Brain microvascular endothelial cell (primary cell): ENCODE data around the gene KCTD13.
"Not testable (repeated sequence)": the region's sequence is repeated elsewhere in the genome, so short reads cannot be mapped to it uniquely, and the experiment has no call there.

Source experiments
- DNase-seq: peaks from one replicate; pipeline ENCODE4 v3.0.0-alpha.2; 2020
- H3K27ac ChIP-seq: fragments of 250-450 bp; sonication (Bioruptor Pico); 2 replicates; pipeline ENCODE4 v1.5.1; 2020; ENCODE audit warnings: mild to moderate bottlenecking, moderate library complexity
- H3K27me3 ChIP-seq: fragments of 250-450 bp; sonication (Bioruptor Pico); replicated peaks from 2 replicates; pipeline ENCODE4 v1.5.1; 2020; ENCODE audit warnings: mild to moderate bottlenecking
- H3K36me3 ChIP-seq: fragments of 250-450 bp; sonication (Bioruptor Pico); replicated peaks from 2 replicates; pipeline ENCODE4 v1.5.1; 2020; ENCODE audit warnings: mild to moderate bottlenecking
- H3K4me3 ChIP-seq: 2 replicates; pipeline ENCODE4 v1.5.1; 2011; ENCODE audit warnings: low read depth, mild to moderate bottlenecking, control low read depth, low read length, moderate library complexity
- CTCF ChIP-seq: IDR thresholded peaks from 2 replicates; pipeline ENCODE4 v1.5.1; 2011; ENCODE audit warnings: low read depth, mild to moderate bottlenecking, moderate library complexity, low read length, control low read depth, inconsistent platforms; ENCODE audit errors: missing control alignments
- in situ Hi-C: cut with HindIII; loops from 2 replicates; pipeline ENCODE4 v1.10.0; 2017; ENCODE audit warnings: low sequenced_read_pairs, low pct_ligation_motif_present

KCTD13 gene

GRCh38 chr16:29961479-29962343 is 35.7 kb upstream of the KCTD13 start, which contains the start of gene TMEM219:
Gene TMEM219, plus strand, starts transcription at chr16:29962079. Its CDS starts 1,065 bp downstream, at chr16:29963144.
- peak; percentile 72 for DNase-seq
- Histone ChIP-seq H3K4me3 (peak within 1 kb of the TSS; percentile 75), H3K36me3 (no peaks in the 10 kb centered on the region), H3K27me3 (no peaks in the 10 kb centered on the region), H3K27ac (peak within 1 kb of the TSS; percentile 77)
- TF ChIP-seq CTCF: peak; percentile 56
- in situ Hi-C loops: no loop called here

GRCh38 chr16:29961127-29961478 is 35.1 kb upstream of the KCTD13 start:
- no peak for TF ChIP-seq CTCF
- H3K4me3 ChIP-seq: peak overlapping the region; percentile 75
- no peak for DNase-seq
- H3K27me3 ChIP-seq: no peaks in the 10 kb centered on the region
- in situ Hi-C loops: no loop called here
- H3K27ac ChIP-seq: peak overlapping the region; percentile 77
- no peaks in the 10 kb centered on the region for H3K36me3 ChIP-seq

DNA sequence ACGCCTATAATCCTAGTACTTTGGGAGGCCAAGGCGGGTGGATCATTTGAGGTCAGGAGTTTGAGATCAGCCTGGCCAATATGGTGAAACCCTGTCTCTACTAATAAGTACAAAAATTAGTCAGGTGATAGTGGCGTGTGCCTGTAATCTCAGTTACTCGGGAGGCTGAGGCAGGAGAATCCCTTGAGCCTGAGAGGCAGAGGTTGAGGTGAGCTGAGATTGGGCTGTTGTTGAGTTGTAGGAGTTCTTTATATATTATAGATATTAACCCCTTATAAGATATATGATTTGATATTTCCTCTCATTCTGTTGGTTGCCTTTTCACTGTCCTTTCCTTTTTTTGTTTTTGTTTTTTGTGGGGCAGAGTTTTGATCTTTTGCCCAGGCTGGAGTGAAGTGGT is 33.8 kb upstream of the KCTD13 start:
- H3K27me3 ChIP-seq, H3K4me3 ChIP-seq, H3K27ac ChIP-seq, H3K36me3 ChIP-seq, in situ Hi-C loops, DNase-seq: not testable (repeated sequence)

DNA sequence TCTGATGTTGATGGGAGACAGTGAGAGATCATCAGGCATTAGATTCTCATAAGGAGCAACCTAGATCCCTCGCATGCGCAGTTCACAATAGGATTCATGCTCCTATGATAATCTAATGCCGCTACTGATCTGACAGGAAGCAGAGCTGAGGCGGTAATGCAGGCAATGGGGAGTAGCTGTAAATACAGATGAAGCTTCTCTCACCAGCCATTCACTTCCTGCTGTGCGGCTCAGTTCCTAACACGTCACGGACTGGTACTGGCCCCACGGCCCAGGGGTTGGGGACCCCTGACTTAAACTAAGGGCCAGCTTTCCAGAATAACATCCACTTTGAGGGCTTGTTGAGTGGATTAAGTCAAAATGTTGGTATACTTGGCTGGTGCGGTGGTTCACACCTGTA is 33.3 kb upstream of the KCTD13 start:
- no peaks in the 10 kb centered on the region for H3K27me3 ChIP-seq
- no peak for TF ChIP-seq CTCF
- H3K36me3 ChIP-seq: no peaks in the 10 kb centered on the region
- H3K4me3 ChIP-seq: no peak overlapping the region
- in situ Hi-C loops: no loop called here
- H3K27ac ChIP-seq: no peak overlapping the region
- DNase-seq: no peak

DNA sequence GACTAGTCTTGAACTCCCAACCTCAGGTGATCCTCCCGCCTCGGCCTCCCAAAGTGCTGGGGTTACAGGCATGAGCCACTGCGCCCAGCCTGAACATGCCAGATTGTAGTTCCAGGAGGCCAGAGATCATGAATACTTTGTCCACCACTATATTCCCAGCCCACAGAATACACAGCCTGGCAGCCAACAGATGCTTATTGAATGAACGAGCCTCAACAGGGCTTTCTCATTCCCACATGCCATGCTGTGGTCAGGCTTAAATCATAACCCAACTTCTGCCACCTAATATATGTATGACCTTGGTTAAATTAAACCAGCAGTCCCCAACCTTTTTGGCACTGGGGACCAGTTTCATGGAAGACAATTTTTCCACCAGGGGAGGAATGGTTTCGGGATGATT is 32.7 kb upstream of the KCTD13 start:
- DNase-seq: no peak
- no peak overlapping the region for H3K27ac ChIP-seq
- TF ChIP-seq CTCF: no peak
- in situ Hi-C loops: no loop called here
- H3K4me3 ChIP-seq: no peak overlapping the region
- H3K27me3 ChIP-seq: no peaks in the 10 kb centered on the region
- no peaks in the 10 kb centered on the region for H3K36me3 ChIP-seq

DNA sequence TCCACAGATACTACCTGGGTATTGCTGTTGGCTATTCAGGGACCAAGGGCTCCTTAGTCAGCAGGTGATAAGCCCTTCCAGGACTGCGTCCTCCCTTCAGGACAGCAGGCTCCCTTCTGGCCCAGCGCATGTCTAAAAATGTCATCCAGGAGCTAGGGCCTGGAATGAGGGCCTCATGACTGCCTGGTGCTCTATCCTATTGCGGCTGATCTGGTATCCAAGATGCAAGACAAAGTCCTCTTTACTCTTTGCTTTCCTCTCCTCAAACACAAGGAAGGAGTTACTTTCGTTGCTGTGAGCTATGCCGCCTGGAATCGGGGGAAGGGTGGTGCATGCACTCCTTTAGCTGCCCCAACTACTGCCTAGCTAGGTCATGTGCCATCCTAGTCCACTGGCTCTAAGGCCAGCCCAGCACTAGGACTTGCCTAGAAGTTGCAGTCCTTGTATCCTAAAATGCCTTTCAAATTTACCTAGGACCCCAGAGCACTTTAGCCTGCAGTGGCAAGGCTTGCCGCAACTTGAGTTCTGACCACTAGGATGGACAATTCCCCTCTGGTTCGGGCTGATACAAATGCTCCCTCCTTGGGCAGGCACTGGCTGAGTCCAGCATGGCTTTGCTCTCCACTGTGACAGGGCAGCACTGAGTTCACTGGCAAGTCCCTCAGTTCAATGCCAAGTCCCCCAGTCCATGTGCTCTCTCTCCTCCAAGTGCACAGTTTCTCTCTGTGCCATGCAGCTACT is 25.8 kb upstream of the KCTD13 start:
- TF ChIP-seq CTCF: peak; percentile 31
- Histone ChIP-seq H3K36me3 (no peaks in the 10 kb centered on the region), H3K27me3 (no peaks in the 10 kb centered on the region), H3K4me3 (no peak overlapping the region), H3K27ac (no peak overlapping the region)
- in situ Hi-C loops: no loop called here
- DNase-seq: no peak
